NCI-H526 (cell line): ENCODE results near the gene DICER1.

ENCODE experiments used
- DNase-seq, 2 experiments: peaks; one replicate each; lab custom pipeline; 2025; lab: John Stamatoyannopoulos, UW

The DICER1 gene

DNA sequence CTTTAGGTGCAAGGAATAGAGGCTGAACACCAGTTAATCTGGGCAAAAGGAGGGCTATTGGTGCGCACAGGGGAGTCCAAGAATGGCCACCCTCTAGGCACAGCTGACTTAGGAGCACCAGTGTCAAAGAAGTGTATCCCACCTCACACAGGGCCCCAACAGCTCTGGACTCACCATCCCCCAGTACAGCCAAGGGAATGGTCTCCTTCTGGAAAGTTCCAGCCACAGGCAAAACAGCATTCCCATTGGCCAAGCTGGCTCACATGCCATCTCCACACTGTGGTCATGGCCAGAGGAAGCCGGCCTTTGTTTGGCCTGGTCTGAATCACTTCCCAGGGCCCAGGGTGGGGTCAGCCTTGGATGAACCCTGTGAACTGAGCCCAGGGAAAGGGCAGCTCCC lies 120.1 kb downstream of the DICER1 start:
- DNase-seq: no peak
